Panc1 (cell line): ENCODE measurements around the gene SLC51A. TPM values are rescaled to one million over a fixed set of nuclear protein-coding genes. Genes with fewer than 3 reads are reported as not detected.

Source experiments
- ATAC-seq: fragments of 200-7000 bp; cut with Tn5 transposase; 2 replicates; pipeline ENCODE4 v1.9.1; 2020; ENCODE audit warnings: mild to moderate bottlenecking, moderate library complexity
- BruUV-seq: library from RNA; stranded (reverse); fragments of 400-500 nt; replicated peaks from 2 replicates; lab custom pipeline; 2021; lab: Mats Ljungman, UMichigan
- CTCF ChIA-PET: fragments of 300-600 bp; sonication (Branson Sonifier 250); formaldehyde crosslinking; loops from one replicate; lab custom pipeline; 2022; ENCODE audit warnings: antibody characterized with exemption; lab: Charles Lee
- POLR2A ChIA-PET: fragments of 300-600 bp; sonication (Branson Sonifier 250); formaldehyde crosslinking; loops from one replicate; lab custom pipeline; 2022; ENCODE audit warnings: antibody characterized with exemption; lab: Charles Lee
- DNase-seq: peaks from one replicate; pipeline ENCODE4 v3.0.0-alpha.2; 2010; ENCODE audit warnings: low read depth, low spot score
- H3K27ac ChIP-seq: 2 replicates; pipeline ENCODE4 v1.5.1; 2011; ENCODE audit warnings: mild to moderate bottlenecking, low read length, inconsistent platforms
- H3K27me3 ChIP-seq: fragments of 200-500 bp; sonication (Bioruptor generic); 2 replicates; pipeline ENCODE4 v1.6.0; 2014; ENCODE audit warnings: low read length, inconsistent platforms; ENCODE audit not compliant: control insufficient read depth, insufficient read depth
- H3K36me3 ChIP-seq: fragments of 200-500 bp; sonication (Bioruptor generic); 2 replicates; pipeline ENCODE4 v1.5.1; 2014; ENCODE audit warnings: inconsistent platforms, mild to moderate bottlenecking, low read length, moderate library complexity; ENCODE audit not compliant: control insufficient read depth, insufficient read depth
- H3K4me1 ChIP-seq: 2 replicates; pipeline ENCODE4 v1.5.1; 2011; ENCODE audit warnings: inconsistent platforms, mild to moderate bottlenecking, low read length, moderate library complexity; ENCODE audit not compliant: control insufficient read depth, insufficient read depth
- H3K4me3 ChIP-seq, 2 experiments: 2 replicates each; pipeline ENCODE4 v1.5.1; 2011 to 2012; ENCODE audit warnings: low read depth in 2 of 2, low read length in 2 of 2, mild to moderate bottlenecking in 2 of 2, inconsistent platforms in 1 of 2, moderate library complexity in 1 of 2
- H3K9me3 ChIP-seq: fragments of 200-500 bp; sonication (Bioruptor generic); 2 replicates; pipeline ENCODE4 v1.5.1; 2014; ENCODE audit warnings: low read depth, mild to moderate bottlenecking, inconsistent platforms, low read length, moderate library complexity; ENCODE audit not compliant: control insufficient read depth, insufficient read depth
- CTCF ChIP-seq: fragments of 450-650 bp; IDR thresholded peaks from 2 replicates; pipeline ENCODE4 v1.5.1; 2017; ENCODE audit warnings: mild to moderate bottlenecking
- POLR2AphosphoS5 ChIP-seq: IDR thresholded peaks from 2 replicates; pipeline ENCODE4 v1.6.1; 2012; ENCODE audit warnings: mild to moderate bottlenecking, low read depth, low read length, moderate library complexity
- REST ChIP-seq, 2 experiments: IDR thresholded peaks; 2 replicates each; pipeline ENCODE4 v1.6.1; 2011 to 2012; ENCODE audit warnings: low read depth in 2 of 2, control low read depth in 1 of 2, low read length in 1 of 2, mild to moderate bottlenecking in 1 of 2, moderate library complexity in 1 of 2; ENCODE audit not compliant: insufficient read depth in 1 of 2
- SIN3A ChIP-seq: IDR thresholded peaks from 2 replicates; pipeline ENCODE4 v1.6.1; 2012; ENCODE audit warnings: low read depth, mild to moderate bottlenecking, low read length, moderate library complexity, borderline replicate concordance; ENCODE audit not compliant: insufficient read depth
- in situ Hi-C: cut with HindIII; loops from 2 replicates; pipeline ENCODE4 v1.10.0; 2016; ENCODE audit warnings: low sequenced_read_pairs, low pct_unique_long_range_greater_than_20kb
- intact Hi-C: fragments of 100-400 bp; cut with micrococcal nuclease; formaldehyde crosslinking; loops from one replicate; pipeline ENCODE4 v1.10.0; 2022; ENCODE audit not compliant: unreplicated experiment
- total RNA-seq: library from RNA; stranded (reverse); gene quantifications from one replicate; pipeline ENCODE4 v1.2.1, GENCODE V29; 2021; ENCODE audit not compliant: unreplicated experiment

SLC51A gene
- total RNA-seq, 1 experiment from 2014 or later, result not detected

GRCh38 chr3:196220991-196221390 is 4.7 kb downstream of the SLC51A start:
- no TSS peak for BruUV-seq
- H3K4me1 ChIP-seq, result peaks cover 4% of the 10 kb centered on the region
- ChIA-PET POLR2A (interaction anchor here (1.0 kb wide), 1 partner anchor 8 kb away, joined by 4 read pairs; no protein-coding TSS in a partner anchor), CTCF (interaction anchor here (0.6 to 0.7 kb wide), 5 partner anchors 12 to 314 kb away, joined by 3 to 8 read pairs (median 4); no protein-coding TSS in a partner anchor)
- no peak overlapping the region for H3K4me3 ChIP-seq
- ATAC-seq, result no peak
- TF ChIP-seq CTCF (no peak), POLR2AphosphoS5 (no peak), REST (IDR thresholded peaks at IDR 0.05; ENCODE audit: insufficient read depth in 1 of 2, low read depth in 2 of 2, low read length in 1 of 2) (no peak)
- no peaks in the 10 kb centered on the region for H3K27me3 ChIP-seq
- intact Hi-C loops (no loop called here), in situ Hi-C loops (no loop called here)
- DNase-seq, result no peak
- H3K27ac ChIP-seq, result no peak overlapping the region
- no peaks in the 10 kb centered on the region for H3K9me3 ChIP-seq
- H3K36me3 ChIP-seq, result no peaks in the 10 kb centered on the region

- TF ChIP-seq SIN3A (no peak), POLR2AphosphoS5 (no peak), REST (IDR thresholded peaks at IDR 0.05; ENCODE audit: insufficient read depth in 1 of 2, low read depth in 2 of 2, low read length in 1 of 2) (no peak), CTCF (no peak)
- no peaks in the 10 kb centered on the region for H3K9me3 ChIP-seq
- no peak overlapping the region for H3K27ac ChIP-seq
- no peaks in the 10 kb centered on the region for H3K36me3 ChIP-seq
- BruUV-seq, result no TSS peak
- ChIA-PET CTCF (no interaction called here), POLR2A (no interaction called here)
- H3K4me3 ChIP-seq, result peak overlapping the region in 1 of 2 experiments; percentile 1; a peak in 1 of 4 replicates
- ATAC-seq, result no peak
- intact Hi-C loops, result no loop called here
- no peak for DNase-seq
- peaks cover 4% of the 10 kb centered on the region for H3K4me1 ChIP-seq
- H3K27me3 ChIP-seq, result no peaks in the 10 kb centered on the region
- in situ Hi-C loops, result no loop called here
Observed at GRCh38 chr3:196222876-196223595, 6.7 kb downstream of the SLC51A start.
